Measurements from ENCODE around the gene PFKFB1.

The PFKFB1 gene

DNA sequence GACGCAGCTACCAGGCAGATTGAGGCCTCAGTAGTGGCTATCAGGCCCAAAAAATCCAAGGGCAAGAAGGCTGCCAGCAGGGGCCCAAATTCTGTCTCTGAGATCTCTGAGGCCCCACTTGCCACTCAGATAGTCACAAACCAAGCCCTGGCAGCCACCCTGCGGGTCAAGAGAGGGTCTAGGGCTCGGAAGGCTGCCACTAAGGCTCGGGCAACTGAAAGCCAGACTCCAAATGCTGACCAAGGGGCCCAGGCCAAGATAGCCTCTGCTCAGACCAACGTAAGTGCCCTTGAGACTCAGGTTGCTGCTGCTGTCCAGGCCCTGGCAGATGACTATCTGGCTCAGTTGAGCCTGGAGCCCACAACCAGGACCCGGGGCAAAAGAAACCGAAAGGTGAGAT, 70.6 kb downstream of the PFKFB1 start:
- Histone ChIP-seq H3K27me3 (ENCODE audit: low read depth) (no peaks in the 10 kb centered on the region), H3K9me3 (no peaks in the 10 kb centered on the region), H3K36me3 (replicated peaks) (no peaks in the 10 kb centered on the region), H3K4me1 (no peaks in the 10 kb centered on the region), H3K4me3 (no peak overlapping the region)
- in situ Hi-C loops (cut with MboI; ENCODE audit: low sequenced_read_pairs) = no loop called here
- no peak for DNase-seq (ENCODE audit: low spot score in 2 of 2)

GRCh38 chrX:54922547-54922946, 71.4 kb downstream of the PFKFB1 start:
- Histone ChIP-seq H3K4me1 (no peaks in the 10 kb centered on the region), H3K36me3 (replicated peaks) (no peaks in the 10 kb centered on the region), H3K4me3 (no peak overlapping the region), H3K27me3 (ENCODE audit: low read depth) (no peaks in the 10 kb centered on the region), H3K9me3 (no peaks in the 10 kb centered on the region)
- in situ Hi-C loops (cut with MboI; ENCODE audit: low sequenced_read_pairs) = no loop called here
- DNase-seq (ENCODE audit: low spot score in 2 of 2) = no peak

GRCh38 chrX:54921427-54922021, 72.5 kb downstream of the PFKFB1 start:
- Histone ChIP-seq H3K36me3 (replicated peaks) (no peaks in the 10 kb centered on the region), H3K9me3 (no peaks in the 10 kb centered on the region), H3K4me3 (no peak overlapping the region), H3K27me3 (ENCODE audit: low read depth) (no peaks in the 10 kb centered on the region), H3K4me1 (no peaks in the 10 kb centered on the region)
- in situ Hi-C loops (cut with MboI; ENCODE audit: low sequenced_read_pairs) = no loop called here
- DNase-seq (ENCODE audit: low spot score in 2 of 2) = no peak

DNA sequence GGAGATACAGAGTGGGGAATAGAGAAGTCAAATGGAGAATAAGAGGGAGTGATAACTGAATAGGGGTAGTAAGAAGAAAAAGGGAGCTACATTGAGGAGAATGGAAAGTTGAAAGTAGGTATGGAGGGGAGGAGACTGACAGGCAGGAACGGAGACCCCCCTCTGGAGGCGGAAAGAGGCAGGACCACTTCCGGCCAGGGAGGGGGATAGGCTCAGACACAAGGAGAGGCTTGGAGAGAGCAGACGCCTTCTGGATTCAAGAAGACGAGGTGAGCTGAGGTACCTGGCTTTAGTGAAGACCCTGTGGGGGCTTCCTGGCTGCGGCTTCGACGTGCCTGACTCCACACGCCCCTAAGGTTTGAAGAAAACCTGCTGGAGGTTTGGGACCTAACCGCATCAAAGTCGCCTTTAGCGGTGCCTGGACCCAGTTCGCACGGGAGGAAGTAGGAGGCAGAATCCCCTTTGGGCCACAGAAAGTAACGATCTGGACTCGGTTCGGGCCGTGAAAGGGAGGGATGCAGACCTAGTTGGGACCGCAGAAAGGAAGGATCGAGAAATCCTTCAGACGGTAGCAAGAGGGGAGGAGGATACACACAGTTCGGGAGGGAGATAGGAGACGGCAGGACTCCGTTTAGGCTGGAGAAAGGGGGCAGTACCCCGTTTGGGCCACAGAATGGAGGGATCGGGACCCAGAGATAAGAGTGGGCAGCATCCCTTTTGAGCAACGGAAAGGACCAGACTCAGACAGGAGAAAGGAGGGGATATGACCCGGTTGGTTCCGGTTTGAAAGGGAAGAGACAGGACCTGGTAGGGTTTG, 73.2 kb downstream of the PFKFB1 start, which contains the start of gene TRO:
Gene TRO (plus strand): TSS at position 215 of the 817 bp plus-strand sequence. CDS start 1,423 bp downstream, outside the sequence.
- Histone ChIP-seq H3K4me1 (no peaks in the 10 kb centered on the region), H3K36me3 (replicated peaks) (no peaks in the 10 kb centered on the region), H3K4me3 (0 out of 2 replicates have a peak within 1 kb of the TSS, but pooled peaks have one; percentile 7), H3K27me3 (ENCODE audit: low read depth) (no peaks in the 10 kb centered on the region), H3K9me3 (no peaks in the 10 kb centered on the region)
- DNase-seq (ENCODE audit: low spot score in 2 of 2) = no peak
- in situ Hi-C loops (cut with MboI; ENCODE audit: low sequenced_read_pairs) = no loop called here

- no peaks in the 10 kb centered on the region for H3K36me3 ChIP-seq (replicated peaks)
- no peak overlapping the region for H3K4me3 ChIP-seq
- H3K4me1 ChIP-seq = no peaks in the 10 kb centered on the region
- no peaks in the 10 kb centered on the region for H3K27me3 ChIP-seq (ENCODE audit: low read depth)
- H3K9me3 ChIP-seq = no peaks in the 10 kb centered on the region
- DNase-seq (ENCODE audit: low spot score in 2 of 2) = no peak
- in situ Hi-C loops (cut with MboI; ENCODE audit: low sequenced_read_pairs) = no loop called here
Measured at GRCh38 chrX:54909941-54910340, 84.0 kb downstream of the PFKFB1 start.

GRCh38 chrX:54894159-54894558, 99.8 kb downstream of the PFKFB1 start:
- Histone ChIP-seq H3K4me1 (no peaks in the 10 kb centered on the region), H3K27me3 (ENCODE audit: low read depth) (no peaks in the 10 kb centered on the region), H3K9me3 (no peaks in the 10 kb centered on the region), H3K36me3 (replicated peaks) (no peaks in the 10 kb centered on the region), H3K4me3 (no peak overlapping the region)
- in situ Hi-C loops (cut with MboI; ENCODE audit: low sequenced_read_pairs) = no loop called here
- DNase-seq (ENCODE audit: low spot score in 2 of 2) = no peak

- no peaks in the 10 kb centered on the region for H3K27me3 ChIP-seq (ENCODE audit: low read depth)
- no peaks in the 10 kb centered on the region for H3K36me3 ChIP-seq (replicated peaks)
- in situ Hi-C loops (cut with MboI; ENCODE audit: low sequenced_read_pairs) = no loop called here
- H3K4me3 ChIP-seq = no peak overlapping the region
- peak; percentile 18 to 33 for DNase-seq (ENCODE audit: low spot score in 2 of 2)
- H3K4me1 ChIP-seq = no peaks in the 10 kb centered on the region
- no peaks in the 10 kb centered on the region for H3K9me3 ChIP-seq
Measured at GRCh38 chrX:54891573-54891972, 102.4 kb downstream of the PFKFB1 start.

DNA sequence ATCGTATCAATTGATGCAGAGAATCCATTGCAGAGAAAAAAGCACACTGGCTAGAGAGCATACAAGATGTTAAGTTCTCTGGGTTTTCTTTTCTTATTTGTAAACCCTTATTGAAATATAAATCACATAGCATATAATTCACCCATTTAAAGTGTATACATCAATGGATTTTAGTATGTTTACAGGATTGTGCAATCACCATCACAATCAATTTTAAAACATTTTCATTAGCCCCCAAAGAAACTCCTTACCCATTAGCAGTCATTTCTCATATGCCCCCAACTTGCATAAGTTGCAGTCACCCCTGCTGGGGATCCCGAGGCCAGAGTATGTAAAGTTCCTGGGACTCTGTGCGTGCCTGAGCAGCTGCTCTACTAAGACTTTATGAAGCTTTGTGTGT, 108.2 kb downstream of the PFKFB1 start:
- Histone ChIP-seq H3K4me3 (no peak overlapping the region), H3K27me3 (ENCODE audit: low read depth) (no peaks in the 10 kb centered on the region), H3K9me3 (no peaks in the 10 kb centered on the region), H3K36me3 (replicated peaks) (no peaks in the 10 kb centered on the region), H3K4me1 (no peaks in the 10 kb centered on the region)
- no peak for DNase-seq (ENCODE audit: low spot score in 2 of 2)
- in situ Hi-C loops (cut with MboI; ENCODE audit: low sequenced_read_pairs) = no loop called here
